Measurements from ENCODE around the gene HCN2.

DNA sequence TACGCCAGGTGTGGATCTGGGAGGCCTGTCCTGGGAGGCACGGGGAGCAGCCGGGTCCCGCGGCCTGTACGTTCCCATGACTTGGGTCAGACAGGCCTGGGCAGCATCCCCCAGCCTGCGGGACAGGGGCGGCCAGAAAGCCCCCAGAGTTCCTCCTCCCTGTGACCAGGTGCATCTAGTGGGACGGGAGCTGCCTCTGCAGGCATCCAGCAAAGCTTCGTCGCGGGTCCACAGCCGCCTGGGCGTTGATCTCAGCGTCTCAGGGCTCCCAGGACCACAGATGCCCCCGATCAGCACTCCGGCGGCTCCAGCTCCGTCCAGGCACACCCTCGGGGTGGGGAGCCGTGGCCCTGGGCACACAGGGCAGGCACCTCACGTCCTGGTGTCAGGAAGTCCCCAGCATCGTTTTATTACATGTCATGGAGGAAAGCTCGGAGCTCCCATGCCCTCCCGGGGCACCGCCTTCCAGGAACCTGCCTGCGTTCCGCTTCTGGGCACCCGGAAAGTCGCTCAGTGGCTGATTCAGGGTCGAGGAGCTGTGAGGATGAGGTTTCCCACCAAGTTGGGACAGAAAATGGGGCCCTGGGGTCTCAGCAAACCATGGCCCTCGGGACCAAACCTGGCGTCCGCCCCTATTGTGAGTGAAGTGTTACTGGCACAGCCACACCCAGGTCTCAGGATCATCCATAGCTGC, 47.4 kb upstream of the HCN2 start:
- no peak for TF ChIP-seq TEAD4 (CRISPR knock-in tag; IDR thresholded peaks at IDR 0.05)
- TF ChIP-seq RORB (CRISPR knock-in tag; IDR thresholded peaks at IDR 0.05) = no peak
- TF ChIP-seq, protein P1, sequence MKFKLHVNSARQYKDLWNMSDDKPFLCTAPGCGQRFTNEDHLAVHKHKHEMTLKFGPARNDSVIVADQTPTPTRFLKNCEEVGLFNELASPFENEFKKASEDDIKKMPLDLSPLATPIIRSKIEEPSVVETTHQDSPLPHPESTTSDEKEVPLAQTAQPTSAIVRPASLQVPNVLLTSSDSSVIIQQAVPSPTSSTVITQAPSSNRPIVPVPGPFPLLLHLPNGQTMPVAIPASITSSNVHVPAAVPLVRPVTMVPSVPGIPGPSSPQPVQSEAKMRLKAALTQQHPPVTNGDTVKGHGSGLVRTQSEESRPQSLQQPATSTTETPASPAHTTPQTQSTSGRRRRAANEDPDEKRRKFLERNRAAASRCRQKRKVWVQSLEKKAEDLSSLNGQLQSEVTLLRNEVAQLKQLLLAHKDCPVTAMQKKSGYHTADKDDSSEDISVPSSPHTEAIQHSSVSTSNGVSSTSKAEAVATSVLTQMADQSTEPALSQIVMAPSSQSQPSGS (CRISPR knock-in tag; IDR thresholded peaks at IDR 0.05; ENCODE audit: borderline replicate concordance, low read depth) = no peak
- TF ChIP-seq, protein P2, sequence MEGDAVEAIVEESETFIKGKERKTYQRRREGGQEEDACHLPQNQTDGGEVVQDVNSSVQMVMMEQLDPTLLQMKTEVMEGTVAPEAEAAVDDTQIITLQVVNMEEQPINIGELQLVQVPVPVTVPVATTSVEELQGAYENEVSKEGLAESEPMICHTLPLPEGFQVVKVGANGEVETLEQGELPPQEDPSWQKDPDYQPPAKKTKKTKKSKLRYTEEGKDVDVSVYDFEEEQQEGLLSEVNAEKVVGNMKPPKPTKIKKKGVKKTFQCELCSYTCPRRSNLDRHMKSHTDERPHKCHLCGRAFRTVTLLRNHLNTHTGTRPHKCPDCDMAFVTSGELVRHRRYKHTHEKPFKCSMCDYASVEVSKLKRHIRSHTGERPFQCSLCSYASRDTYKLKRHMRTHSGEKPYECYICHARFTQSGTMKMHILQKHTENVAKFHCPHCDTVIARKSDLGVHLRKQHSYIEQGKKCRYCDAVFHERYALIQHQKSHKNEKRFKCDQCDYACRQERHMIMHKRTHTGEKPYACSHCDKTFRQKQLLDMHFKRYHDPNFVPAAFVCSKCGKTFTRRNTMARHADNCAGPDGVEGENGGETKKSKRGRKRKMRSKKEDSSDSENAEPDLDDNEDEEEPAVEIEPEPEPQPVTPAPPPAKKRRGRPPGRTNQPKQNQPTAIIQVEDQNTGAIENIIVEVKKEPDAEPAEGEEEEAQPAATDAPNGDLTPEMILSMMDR (IDR thresholded peaks at IDR 0.05) = no peak
- no peak for TF ChIP-seq SP1 (CRISPR knock-in tag; conservative IDR thresholded peaks at IDR 0.05)
- TF ChIP-seq, protein P3, sequence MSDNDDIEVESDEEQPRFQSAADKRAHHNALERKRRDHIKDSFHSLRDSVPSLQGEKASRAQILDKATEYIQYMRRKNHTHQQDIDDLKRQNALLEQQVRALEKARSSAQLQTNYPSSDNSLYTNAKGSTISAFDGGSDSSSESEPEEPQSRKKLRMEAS (CRISPR knock-in tag; IDR thresholded peaks at IDR 0.05) = no peak
- no peak for TF ChIP-seq NR3C1 (CRISPR knock-in tag; conservative IDR thresholded peaks at IDR 0.05; ENCODE audit: low read depth)
- TF ChIP-seq CREB1 (CRISPR knock-in tag; IDR thresholded peaks at IDR 0.05) = no peak
- no peak for TF ChIP-seq CREM (CRISPR knock-in tag; IDR thresholded peaks at IDR 0.05)
- no peak for TF ChIP-seq ZNF219 (CRISPR knock-in tag; IDR thresholded peaks at IDR 0.05; ENCODE audit: borderline replicate concordance)
- TF ChIP-seq ZNF317 (CRISPR knock-in tag; IDR thresholded peaks at IDR 0.05; ENCODE audit: borderline replicate concordance, low read depth) = no peak
- TF ChIP-seq, protein P4, sequence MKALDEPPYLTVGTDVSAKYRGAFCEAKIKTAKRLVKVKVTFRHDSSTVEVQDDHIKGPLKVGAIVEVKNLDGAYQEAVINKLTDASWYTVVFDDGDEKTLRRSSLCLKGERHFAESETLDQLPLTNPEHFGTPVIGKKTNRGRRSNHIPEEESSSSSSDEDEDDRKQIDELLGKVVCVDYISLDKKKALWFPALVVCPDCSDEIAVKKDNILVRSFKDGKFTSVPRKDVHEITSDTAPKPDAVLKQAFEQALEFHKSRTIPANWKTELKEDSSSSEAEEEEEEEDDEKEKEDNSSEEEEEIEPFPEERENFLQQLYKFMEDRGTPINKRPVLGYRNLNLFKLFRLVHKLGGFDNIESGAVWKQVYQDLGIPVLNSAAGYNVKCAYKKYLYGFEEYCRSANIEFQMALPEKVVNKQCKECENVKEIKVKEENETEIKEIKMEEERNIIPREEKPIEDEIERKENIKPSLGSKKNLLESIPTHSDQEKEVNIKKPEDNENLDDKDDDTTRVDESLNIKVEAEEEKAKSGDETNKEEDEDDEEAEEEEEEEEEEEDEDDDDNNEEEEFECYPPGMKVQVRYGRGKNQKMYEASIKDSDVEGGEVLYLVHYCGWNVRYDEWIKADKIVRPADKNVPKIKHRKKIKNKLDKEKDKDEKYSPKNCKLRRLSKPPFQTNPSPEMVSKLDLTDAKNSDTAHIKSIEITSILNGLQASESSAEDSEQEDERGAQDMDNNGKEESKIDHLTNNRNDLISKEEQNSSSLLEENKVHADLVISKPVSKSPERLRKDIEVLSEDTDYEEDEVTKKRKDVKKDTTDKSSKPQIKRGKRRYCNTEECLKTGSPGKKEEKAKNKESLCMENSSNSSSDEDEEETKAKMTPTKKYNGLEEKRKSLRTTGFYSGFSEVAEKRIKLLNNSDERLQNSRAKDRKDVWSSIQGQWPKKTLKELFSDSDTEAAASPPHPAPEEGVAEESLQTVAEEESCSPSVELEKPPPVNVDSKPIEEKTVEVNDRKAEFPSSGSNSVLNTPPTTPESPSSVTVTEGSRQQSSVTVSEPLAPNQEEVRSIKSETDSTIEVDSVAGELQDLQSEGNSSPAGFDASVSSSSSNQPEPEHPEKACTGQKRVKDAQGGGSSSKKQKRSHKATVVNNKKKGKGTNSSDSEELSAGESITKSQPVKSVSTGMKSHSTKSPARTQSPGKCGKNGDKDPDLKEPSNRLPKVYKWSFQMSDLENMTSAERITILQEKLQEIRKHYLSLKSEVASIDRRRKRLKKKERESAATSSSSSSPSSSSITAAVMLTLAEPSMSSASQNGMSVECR (CRISPR knock-in tag; IDR thresholded peaks at IDR 0.05; ENCODE audit: borderline replicate concordance) = no peak

Measured in WTC11 (cell line).